ENCODE data around the gene PAM.

GRCh38 chr5:103035701-103036100 is 280.6 kb downstream of the PAM start:
- no peak for TF ChIP-seq CTCF (IDR thresholded peaks at IDR 0.05)
- no peak for TF ChIP-seq POLR2A (IDR thresholded peaks at IDR 0.05)
- no peak for TF ChIP-seq POLR2AphosphoS5 (IDR thresholded peaks at IDR 0.05)

Measured in breast epithelium (tissue), 3 donors.